Activated gamma-delta T cell treated with anti-CD3 and anti-CD28 coated beads, Interleukin-2, amount 50 U/mL, for 16 hours (primary cell): ENCODE measurements around the gene ETV5.
"Not testable (repeated sequence)": the region's sequence is repeated elsewhere in the genome, so short reads cannot be mapped to it uniquely, and the experiment has no call there.

Source experiments
- DNase-seq: peaks from one replicate; pipeline ENCODE4 v3.0.0-alpha.2; 2020; ENCODE audit warnings: low read depth

ETV5 gene

DNA sequence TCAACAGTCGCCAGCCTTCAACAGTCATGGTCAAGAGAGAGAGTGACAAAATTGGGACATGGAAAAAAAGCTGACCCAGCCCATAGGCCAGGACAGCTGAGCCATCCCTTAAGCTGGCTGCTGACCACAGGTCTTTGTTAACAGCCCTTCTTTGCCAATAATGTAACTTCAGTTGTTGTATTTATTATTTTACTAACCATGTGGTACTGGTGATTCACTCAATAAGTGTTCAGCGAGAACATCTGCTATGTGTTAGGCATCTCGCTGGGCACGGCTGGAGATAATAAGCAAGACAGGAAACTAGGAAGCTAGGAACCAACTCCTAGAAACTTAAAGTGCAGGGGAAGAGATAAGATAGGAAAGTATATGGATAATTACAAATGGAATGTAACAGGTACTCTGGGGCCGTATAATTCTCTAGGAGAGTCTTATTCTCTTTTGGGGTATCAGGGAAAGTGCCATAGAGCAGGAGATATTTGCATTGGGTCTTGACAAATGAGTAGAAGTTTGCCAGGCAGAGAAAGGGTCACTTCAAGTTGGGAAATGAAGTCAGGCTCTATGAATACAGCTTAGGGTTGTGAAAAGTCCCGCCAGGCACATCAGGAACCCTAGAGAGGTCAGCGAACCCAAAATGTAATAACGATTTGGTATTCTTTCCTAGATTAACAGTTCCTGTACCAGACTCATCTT, 87.1 kb downstream of the ETV5 start:
- no peak for DNase-seq

DNA sequence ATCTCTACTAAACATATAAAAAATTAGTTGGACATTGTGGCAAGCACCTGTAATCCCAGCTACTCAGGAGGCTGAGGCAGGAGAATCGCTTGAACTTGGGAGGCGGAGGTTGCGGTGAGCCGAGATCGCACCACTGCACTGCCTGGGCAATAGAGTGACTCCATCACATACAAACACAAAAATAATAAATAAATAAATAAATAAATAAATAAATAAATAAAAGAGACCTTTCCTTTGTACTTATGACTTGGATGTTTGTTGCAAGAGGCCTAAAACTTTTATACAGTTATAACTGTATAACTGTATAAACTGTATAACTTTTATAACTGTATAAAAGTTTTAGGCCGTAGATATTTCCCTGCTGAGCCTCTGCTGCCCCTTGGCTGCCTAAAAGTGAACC, 87.6 kb downstream of the ETV5 start:
- DNase-seq: not testable (repeated sequence)

DNA sequence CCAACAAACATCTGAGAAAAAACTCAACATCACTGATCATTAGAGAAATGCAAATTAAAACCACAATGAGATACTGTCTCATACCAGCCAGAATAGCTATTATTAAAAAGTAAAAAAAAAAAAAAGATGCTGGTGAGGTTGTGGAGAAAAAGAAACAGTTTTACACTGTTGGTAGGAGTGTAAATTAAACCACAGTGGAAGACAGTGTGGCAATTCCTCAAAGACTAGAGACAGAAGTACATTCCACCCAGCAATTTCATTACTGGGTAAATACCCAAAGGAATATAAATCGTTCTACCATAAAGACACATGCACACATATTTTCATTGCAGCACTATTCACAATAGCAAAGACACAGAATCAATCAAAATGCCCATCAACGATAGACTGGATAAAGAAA, 89.6 kb downstream of the ETV5 start:
- DNase-seq: not testable (repeated sequence)

DNA sequence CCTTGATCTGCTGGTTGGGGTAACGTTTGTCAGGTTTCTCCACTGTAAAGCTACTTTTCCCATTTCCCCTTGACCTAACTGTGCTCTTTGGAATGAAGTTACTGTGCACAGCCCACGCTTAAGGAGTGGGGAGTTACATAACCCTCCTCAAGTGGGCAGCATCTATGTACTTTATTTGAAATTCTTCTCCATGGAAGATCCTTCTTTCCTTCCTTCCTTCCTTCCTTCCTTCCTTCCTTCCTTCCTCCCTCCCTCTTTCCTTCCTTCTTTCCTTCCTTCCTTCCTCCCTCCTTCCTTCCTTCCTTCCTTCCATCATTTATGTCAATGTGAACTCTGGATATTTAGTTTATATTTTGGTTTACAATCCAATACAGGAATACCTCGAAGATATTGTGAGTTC, 94.0 kb downstream of the ETV5 start:
- no peak for DNase-seq

DNA sequence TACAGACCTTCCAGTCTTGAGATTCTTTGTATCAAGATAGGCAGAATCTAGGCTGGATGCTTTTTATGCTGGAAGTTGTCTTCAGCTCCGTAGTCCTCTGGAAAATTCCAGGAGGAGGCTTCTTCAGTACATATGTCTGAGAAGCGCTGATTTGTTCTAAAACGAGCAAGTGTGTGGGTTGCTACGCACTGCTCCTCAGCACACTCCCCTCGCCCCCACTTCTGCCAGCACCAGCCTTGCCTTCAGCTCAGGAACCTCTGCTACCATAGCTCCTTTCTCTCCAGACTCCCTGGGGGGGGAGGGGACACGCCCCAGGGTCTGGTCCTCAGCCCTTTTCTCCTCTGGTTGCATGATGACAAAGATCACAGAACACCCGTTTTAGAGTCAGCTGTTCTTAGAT, 95.6 kb downstream of the ETV5 start:
- DNase-seq: no peak

DNA sequence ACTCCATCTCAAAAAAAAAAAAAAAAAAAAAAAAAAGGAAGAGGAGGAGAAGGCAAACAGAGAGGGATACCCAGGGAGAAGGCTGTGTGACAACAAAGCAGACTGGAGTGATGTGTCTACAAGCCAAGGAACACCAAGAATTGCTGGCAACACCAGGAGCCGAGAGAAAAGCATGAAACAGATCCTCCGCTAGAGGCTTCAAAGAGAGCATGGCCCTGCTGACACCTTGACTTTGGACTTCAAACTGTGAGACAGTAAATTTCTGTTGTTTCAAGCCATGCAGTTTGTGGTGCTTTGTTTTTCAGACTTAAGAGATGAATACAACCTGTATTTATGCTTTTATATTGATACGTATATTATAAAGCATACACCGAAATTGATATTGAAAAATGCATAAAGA, 96.8 kb downstream of the ETV5 start:
- no peak for DNase-seq

DNA sequence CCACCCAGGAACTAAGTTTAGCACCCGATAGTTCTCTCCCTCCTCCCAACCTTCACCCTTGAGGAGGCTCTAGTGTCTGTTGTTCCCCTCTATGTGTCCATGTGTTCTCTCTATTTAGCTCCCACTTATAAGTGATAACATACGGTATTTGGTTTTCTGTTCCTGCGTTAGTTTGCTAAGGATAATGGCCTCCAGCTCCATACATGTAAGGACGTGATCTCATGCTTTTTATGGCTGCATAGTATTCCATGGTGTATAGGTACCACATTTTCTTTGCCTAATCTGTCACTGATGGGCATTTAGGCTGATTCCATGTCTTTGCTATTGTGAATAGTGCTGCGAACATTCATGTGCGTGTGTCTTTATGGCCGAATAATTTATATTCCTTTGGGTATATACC, 104.2 kb downstream of the ETV5 start:
- DNase-seq: no peak

DNA sequence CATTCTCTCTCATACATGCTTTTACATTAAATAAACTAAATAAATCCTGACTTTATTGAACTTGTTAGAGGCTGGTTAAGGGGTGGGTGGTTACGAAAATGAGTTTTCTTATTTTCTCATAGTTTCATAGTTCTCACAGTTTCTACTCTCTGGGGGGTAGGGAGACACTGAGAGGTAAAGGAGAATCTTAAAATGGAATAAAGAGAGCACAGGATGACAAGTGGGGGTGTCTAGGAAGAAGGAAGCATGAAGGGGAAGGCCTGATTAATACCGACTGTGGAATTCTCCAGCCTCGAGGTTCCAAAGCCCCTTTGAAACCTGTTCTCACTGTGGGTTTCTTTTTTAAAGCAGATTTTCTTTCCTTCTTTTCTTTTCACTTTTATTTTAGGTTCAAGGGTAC, 104.7 kb downstream of the ETV5 start:
- DNase-seq: no peak

DNA sequence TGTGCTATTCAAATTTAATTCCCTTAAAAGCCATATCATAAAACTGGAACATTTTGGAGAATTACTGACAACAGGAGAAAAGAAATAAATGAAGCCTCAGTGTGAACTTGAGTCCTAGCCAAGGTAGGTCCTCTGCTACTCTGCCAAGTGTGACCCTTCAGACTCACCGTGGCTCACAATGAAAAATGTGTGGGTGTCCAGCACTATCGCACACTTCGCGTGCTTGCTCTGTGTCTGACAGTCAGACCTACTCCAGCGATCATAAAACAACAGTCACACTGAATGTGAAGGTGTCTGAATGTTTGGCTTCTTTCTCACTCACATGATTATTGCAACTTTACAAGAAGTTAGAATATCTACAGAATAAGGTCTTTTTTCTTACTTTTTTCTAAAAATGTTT, 105.3 kb downstream of the ETV5 start:
- DNase-seq: no peak

DNA sequence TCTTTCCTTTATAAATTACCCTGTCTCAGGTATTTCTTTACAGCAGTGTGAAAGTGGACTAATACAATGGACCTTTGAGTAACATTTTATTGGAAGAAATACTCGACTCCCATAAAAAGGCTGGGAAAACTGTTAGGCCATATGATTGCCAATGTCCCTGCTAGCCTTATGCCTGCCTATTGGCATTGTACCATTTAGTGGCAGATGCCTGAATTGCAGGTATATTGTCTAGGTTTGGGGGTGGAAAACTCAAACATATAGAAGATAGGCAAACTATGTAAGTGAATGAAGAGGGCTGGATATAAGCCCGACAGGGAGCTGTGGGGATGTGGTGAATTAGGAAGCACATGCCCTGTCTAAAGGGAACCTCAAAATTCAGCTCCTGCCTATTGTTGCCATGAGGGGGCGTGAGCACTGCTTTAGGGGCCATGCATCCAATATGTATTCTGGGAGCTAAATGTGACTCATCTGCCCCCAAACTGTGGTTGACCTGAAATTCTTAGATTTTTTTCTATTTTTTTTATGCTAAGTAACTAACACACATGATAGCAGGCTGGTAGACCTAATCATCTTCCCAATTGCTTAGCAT, 105.9 kb downstream of the ETV5 start:
- no peak for DNase-seq

DNA sequence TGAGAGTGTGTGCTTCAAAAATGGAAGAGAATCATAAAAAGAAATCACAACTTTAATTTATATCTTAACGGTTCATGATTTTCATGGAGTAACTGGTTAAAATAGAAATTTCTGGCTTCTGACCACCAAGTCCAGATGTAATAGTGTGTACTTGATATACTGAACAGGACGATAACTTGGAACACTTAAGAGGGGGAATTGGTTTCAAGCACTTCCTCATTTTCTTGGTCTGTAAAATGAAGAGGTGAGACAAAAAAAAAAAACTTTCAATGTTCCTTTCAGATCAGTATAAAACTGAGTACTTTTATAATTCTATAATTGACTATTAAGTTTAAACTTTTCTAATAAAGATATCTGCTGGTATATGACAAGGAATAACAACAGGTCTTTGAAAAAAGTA, 107.0 kb downstream of the ETV5 start:
- no peak for DNase-seq

DNA sequence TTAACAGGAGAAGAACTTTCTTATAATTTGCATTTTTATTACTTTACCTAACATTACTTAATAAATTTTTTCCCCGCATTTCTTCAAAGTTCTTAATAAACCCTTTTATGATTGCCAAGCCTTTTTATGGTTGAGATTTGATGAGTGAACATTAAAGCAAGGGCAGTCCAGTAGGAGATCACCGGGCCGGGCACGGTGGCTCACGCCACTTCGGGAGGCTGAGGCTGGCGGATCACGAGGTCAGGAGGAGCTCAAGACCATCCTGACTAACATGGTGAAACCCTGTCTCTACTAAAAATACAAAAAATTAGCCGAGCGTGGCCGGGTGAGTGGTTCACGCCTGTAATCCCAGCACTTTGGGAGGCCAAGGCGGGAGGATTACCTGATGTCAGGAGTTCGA, 109.7 kb downstream of the ETV5 start:
- DNase-seq: no peak

DNA sequence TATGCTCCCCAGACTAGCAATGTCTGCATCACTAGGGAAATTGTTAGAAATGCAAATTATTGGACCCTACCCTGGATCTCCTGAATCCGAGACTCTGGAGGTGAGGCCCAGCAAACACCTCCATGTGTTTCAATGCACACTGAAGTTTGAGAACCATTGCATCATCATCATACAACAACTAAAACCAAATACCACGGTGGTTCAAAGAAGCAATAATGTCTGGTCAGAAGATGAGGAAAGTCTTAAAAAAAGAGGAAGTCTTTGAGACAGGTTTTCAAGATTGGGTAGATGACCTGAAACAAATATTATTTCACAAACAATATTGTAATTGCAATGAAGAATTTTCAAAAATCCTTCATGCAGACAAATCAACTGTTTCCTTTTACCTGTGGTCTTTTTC, 110.8 kb downstream of the ETV5 start:
- DNase-seq: no peak

DNA sequence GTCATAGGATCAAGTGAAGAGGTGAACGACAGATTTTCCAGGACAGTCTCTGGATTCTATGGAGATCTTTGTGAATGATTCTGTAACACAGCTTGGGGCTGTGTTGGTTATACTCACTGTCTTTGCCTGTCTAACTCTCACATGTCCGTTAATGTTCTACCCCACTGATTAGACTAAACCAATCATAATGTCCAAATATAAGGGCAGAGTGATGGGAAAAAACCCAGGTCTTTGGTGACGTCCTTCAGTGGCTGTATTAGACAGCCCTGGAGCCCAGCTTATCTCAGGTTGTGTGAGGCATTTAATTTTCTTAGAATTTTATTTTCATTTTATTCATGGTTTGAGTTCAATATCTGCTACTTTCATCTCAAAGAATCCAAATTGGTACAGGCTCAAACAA, 111.8 kb downstream of the ETV5 start:
- DNase-seq: no peak
